ENCODE data around the gene BICDL1. TPM values are rescaled to one million over a fixed set of nuclear protein-coding genes. Genes with fewer than 3 reads are reported as not detected.

BICDL1 gene
- total and polyA plus RNA-seq, 10 of the 15 experiments (the other 5 are each of a cell fraction or from before 2014, with no cell fraction given) = 0.72 to 12.3 (median 4.2) TPM

- TF ChIP-seq ZNF592 (IDR thresholded peaks at IDR 0.05) (peak; percentile 52; the same call in 1 of the 2 replicates), MEF2A (IDR thresholded peaks at IDR 0.05; ENCODE audit: insufficient read depth, low read depth, low read length) (no peak), MLLT1 (IDR thresholded peaks at IDR 0.05) (peak; percentile 96), SMARCA5 (IDR thresholded peaks at IDR 0.05) (peak; percentile 88; the same call in 1 of the 2 replicates), CHD1 (IDR thresholded peaks at IDR 0.05; ENCODE audit: low read depth, low read length) (no peak), PRDM15 (CRISPR knock-in tag; IDR thresholded peaks at IDR 0.05) (no peak), SMAD5 (IDR thresholded peaks at IDR 0.05; ENCODE audit: low read depth) (no peak), BCLAF1 (IDR thresholded peaks at IDR 0.05) (no peak), SMAD1 (IDR thresholded peaks at IDR 0.05; ENCODE audit: low read depth, partially characterized antibody) (peak; percentile 12)
Observed at GRCh38 chr12:120013659-120014380, 24.8 kb downstream of the BICDL1 start (continued).
